ENCODE measurements around the gene COL25A1.

Gene COL25A1

GRCh38 chr4:109216085-109216696, 86.3 kb downstream of the COL25A1 start:
- DNase-seq (ENCODE audit: extremely low read depth in 1 of 2, low read depth in 1 of 2) = no peak

- DNase-seq (ENCODE audit: extremely low read depth in 1 of 2, low read depth in 1 of 2) = no peak
Measured at GRCh38 chr4:109215506-109215905, 87.0 kb downstream of the COL25A1 start.

DNA sequence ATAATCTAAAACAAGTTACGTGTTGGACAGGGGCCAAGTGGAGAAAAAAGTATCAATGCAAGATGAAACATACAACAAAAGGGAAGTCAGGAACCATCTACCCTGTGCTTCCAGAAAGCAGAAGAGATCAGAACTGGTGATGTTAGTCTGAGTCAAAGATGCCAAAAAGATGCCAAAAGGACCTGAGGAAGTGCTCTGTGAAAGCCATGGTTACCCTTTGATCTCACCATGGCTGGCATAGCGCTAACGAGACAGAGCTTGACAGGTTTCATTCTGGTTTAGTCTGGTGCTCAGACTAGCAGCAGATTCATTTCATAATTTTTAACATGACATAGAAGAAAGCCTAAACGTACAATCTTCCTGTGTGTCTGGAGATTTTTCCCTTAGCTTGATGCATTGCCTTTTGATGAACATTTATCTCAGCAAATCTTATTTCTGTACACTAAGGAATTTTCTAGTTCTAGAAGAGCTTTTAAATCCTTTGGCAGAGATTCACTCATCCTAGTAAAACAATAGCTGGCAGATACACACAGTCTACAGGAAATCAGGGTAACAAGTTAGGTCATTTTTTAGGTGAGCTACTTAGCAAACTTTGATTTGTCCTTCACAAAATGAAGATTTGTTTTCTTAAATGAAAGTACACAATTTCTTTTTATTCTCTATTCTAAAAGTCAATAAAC, 87.7 kb downstream of the COL25A1 start:
- DNase-seq (ENCODE audit: extremely low read depth in 1 of 2, low read depth in 1 of 2) = no peak

GRCh38 chr4:109213056-109213455, 89.4 kb downstream of the COL25A1 start:
- no peak for DNase-seq (ENCODE audit: extremely low read depth in 1 of 2, low read depth in 1 of 2)

GRCh38 chr4:109211671-109212070, 90.8 kb downstream of the COL25A1 start:
- no peak for DNase-seq (ENCODE audit: extremely low read depth in 1 of 2, low read depth in 1 of 2)

- DNase-seq (ENCODE audit: extremely low read depth in 1 of 2, low read depth in 1 of 2) = no peak
Measured at GRCh38 chr4:109209647-109210046, 92.8 kb downstream of the COL25A1 start.

DNA sequence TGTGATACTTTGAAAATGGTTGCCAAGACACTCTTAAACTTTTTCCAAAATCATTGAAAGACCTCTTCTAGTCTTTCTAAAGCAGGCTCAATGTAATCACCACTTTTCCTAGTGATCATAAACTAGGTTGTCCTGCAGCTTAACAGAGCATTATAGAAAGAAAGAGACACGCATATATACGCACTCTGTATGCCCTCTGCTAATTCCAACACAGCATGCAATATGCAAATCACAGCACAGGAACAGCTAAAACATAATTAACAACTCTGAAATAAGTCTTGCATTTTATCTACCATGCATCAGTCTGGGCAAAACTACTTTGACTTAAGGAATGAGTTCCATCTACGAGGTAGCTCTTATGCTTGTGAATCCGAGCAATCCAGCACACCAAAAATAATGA, 94.6 kb downstream of the COL25A1 start:
- DNase-seq (ENCODE audit: extremely low read depth in 1 of 2, low read depth in 1 of 2) = no peak

- DNase-seq (ENCODE audit: extremely low read depth in 1 of 2, low read depth in 1 of 2) = no peak
Measured at GRCh38 chr4:109207061-109207460, 95.4 kb downstream of the COL25A1 start.

- DNase-seq (ENCODE audit: extremely low read depth in 1 of 2, low read depth in 1 of 2) = no peak
Measured at GRCh38 chr4:109206620-109207019, 95.8 kb downstream of the COL25A1 start.

GRCh38 chr4:109205186-109205585, 97.3 kb downstream of the COL25A1 start:
- no peak for DNase-seq (ENCODE audit: extremely low read depth in 1 of 2, low read depth in 1 of 2)

- no peak for DNase-seq (ENCODE audit: extremely low read depth in 1 of 2, low read depth in 1 of 2)
Measured at GRCh38 chr4:109199585-109199984, 102.9 kb downstream of the COL25A1 start.

GRCh38 chr4:109195646-109196045, 106.8 kb downstream of the COL25A1 start:
- no peak for DNase-seq (ENCODE audit: extremely low read depth in 1 of 2, low read depth in 1 of 2)

DNA sequence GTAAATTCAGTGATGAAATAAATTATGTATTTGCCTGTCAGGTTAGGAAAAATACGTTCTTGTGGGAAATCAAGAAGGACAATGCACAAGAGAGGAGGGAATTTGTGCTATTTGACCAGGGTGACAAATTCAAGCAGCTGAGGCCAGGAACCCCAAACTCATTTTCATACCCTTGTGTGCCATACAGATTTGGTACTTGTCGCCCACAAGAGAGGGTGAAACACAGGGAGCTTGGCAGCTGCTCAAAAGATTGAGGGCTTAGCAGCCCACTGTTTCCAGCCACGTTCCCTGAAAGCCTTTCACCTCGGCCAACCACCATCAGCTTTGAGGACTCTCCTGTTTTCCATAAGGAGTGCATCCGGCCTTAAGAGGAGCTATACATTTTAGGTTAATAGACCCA, 111.2 kb downstream of the COL25A1 start:
- DNase-seq (ENCODE audit: extremely low read depth in 1 of 2, low read depth in 1 of 2) = no peak

GRCh38 chr4:109186458-109186945, 116.0 kb downstream of the COL25A1 start:
- DNase-seq (ENCODE audit: extremely low read depth in 1 of 2, low read depth in 1 of 2) = no peak

DNA sequence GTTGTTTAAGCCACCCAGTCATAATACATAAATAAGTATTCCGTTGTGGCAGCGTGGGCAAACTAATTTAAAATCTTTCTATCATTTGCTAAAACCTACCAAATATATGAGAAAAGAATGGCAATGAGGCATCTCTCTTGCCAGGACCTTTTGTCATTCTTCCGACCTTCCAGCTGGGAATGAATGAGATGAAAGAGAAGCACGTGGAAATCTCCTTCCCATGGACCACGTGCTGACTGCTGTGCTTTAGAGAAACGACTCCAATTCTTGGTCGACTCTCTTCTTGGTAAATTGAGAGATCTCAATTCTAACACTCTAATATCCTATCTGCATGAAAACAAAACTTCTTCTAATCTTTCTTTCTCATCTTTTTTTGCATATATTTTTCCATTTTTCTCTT, 116.5 kb downstream of the COL25A1 start:
- DNase-seq (ENCODE audit: extremely low read depth in 1 of 2, low read depth in 1 of 2) = no peak

GRCh38 chr4:109185548-109185947, 116.9 kb downstream of the COL25A1 start:
- DNase-seq (ENCODE audit: extremely low read depth in 1 of 2, low read depth in 1 of 2) = no peak

DNA sequence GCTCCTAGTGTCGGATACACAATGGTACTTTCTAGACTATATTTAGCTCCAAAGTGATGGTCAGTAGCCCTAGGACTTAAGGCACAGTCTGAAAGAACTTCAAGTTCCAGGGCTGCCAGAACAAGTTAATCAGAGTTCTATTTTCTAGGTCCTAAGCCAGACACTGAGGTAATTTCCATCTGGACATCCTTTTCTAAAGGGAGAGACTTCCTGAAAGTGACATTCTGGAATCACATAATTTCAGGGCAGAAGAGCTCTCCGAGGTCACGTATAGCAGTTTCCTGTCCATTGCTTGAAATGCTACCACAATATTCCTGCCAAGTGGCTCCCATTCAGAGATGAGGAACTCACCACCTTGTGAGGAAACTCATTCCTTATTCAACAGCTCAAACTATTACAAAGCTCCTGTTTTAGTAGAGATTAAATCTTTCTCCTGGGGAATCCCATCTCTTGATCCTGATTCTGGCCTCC, 117.9 kb downstream of the COL25A1 start:
- no peak for DNase-seq (ENCODE audit: extremely low read depth in 1 of 2, low read depth in 1 of 2)

GRCh38 chr4:109183931-109184490, 118.4 kb downstream of the COL25A1 start:
- DNase-seq (ENCODE audit: extremely low read depth in 1 of 2, low read depth in 1 of 2) = no peak

DNA sequence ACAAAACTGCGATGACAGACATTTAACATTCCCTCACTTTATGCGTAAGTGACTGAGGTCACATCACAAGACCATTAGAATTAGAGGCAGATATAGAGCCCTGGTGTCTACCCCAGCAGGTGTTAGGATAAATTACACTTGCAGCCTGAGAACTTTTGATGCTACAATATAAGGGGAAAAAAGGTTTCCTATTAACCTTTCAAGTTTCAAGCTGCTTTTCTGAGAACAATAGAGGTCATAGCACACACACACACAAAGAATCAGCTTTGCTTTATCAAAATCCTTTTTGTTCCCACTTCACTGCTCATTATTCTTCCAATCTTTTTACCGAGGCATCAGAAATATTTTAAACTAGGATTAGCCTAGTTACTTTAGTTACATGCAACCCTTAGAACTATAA, 119.8 kb downstream of the COL25A1 start:
- no peak for DNase-seq (ENCODE audit: extremely low read depth in 1 of 2, low read depth in 1 of 2)

GRCh38 chr4:109179061-109179460, 123.4 kb downstream of the COL25A1 start:
- DNase-seq (ENCODE audit: extremely low read depth in 1 of 2, low read depth in 1 of 2) = no peak

DNA sequence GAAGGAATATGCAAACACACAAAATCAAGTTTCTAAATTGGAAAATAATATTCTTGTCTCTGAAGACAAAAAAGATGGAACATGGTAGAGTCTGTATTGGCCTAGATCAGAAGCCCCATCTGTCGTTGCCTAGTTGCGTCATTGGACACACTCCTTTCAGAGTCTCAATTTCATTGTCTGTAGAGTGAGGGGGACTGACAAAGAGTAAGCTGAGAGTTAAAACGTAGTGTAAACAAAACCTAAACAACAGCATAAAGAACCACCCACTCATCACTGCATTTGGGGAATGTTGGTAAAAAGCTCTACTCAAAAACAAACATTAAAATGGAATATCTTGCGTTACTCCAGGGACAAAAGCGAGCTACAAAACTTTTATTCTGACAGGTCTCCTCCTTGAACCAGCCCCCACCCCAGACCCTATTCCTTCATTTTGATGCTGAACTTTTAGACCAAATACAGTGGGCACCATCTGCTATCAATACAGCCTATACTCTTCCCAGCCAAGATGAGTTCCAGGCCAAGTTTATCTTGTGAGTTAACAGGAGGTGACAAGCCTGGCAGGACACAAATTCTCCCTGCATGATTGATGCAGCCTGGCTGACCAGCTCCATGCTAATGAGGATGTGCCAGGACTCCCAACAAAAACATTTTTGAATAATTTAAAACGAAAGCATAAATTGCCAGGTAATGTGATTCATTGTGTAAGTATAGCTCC, 125.2 kb downstream of the COL25A1 start:
- no peak for DNase-seq (ENCODE audit: extremely low read depth in 1 of 2, low read depth in 1 of 2)

All from stimulated activated CD8-positive, alpha-beta memory T cell treated with anti-CD3 and anti-CD28 coated beads, Interleukin-7, amount 100 ng/mL, for 48 hours (primary cell).